Renal cortical epithelial cell (primary cell): ENCODE results near the gene IL36A. TPM values are rescaled to one million over a fixed set of nuclear protein-coding genes. Genes with fewer than 3 reads are reported as not detected.
A peak's percentile ranks its signal among the peaks of the same experiment; 100 is the strongest.

ENCODE experiments used
- DNase-seq: peaks from one replicate; pipeline ENCODE4 v3.0.0-alpha.2; 2011; ENCODE audit warnings: low read depth
- total RNA-seq: library from RNA; depleted of rRNA; stranded (reverse); fragments of >200 nt; gene quantifications from 2 replicates; pipeline ENCODE4 v1.2.3, GENCODE V29; 2014

Gene IL36A, protein sequence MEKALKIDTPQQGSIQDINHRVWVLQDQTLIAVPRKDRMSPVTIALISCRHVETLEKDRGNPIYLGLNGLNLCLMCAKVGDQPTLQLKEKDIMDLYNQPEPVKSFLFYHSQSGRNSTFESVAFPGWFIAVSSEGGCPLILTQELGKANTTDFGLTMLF
- not detected in 2 replicates for total RNA-seq

GRCh38 chr2:113005030-113005509 lies at the start of gene IL36A:
Gene IL36A (plus strand): TSS chr2:113005459. CDS start chr2:113005872, 413 bp downstream.
- DNase-seq = no peak

GRCh38 chr2:112957511-112957910 lies 47.7 kb upstream of the IL36A start:
- peak; percentile 38 for DNase-seq

- peak; percentile 54 for DNase-seq
Observed at GRCh38 chr2:112958428-112959108, 46.7 kb upstream of the IL36A start.

DNA sequence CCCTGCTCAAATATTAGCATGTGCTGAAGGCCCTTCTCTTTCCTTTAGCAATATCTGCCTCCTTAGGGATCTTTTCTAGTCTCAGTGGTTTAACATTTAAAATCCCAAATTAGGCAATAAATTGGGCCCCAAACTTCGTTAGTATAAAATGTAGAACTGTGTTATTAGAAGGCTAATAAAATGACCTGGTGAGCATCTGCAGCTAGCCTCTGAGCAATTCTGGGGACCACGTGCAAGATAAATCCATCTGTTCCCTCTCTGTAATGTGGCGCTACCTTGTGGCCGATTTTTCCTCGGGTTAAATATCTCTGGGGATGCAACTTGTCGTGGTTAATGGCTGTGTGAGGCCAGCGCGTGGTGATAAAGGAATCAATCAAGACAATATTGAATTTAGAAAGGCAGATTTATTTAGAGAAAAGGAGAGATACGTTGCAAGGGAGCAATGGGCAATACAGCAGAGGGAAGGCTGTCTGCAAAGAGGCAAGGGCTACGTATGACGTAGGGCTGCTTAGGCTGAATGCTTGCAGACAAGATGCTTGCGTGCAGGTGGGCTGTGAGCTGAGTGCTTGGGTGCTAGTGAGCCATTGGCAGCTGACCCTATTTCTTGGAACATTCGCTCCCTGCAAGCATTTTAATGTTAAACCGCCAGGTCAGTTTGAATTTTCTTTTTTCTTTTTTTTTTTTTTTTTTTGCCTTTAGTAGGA lies 46.0 kb upstream of the IL36A start:
- no peak for DNase-seq

GRCh38 chr2:112960230-112960825 lies 44.9 kb upstream of the IL36A start:
- DNase-seq = no peak

- DNase-seq = peak; percentile 42
Observed at GRCh38 chr2:112962308-112963175, 42.7 kb upstream of the IL36A start.

DNA sequence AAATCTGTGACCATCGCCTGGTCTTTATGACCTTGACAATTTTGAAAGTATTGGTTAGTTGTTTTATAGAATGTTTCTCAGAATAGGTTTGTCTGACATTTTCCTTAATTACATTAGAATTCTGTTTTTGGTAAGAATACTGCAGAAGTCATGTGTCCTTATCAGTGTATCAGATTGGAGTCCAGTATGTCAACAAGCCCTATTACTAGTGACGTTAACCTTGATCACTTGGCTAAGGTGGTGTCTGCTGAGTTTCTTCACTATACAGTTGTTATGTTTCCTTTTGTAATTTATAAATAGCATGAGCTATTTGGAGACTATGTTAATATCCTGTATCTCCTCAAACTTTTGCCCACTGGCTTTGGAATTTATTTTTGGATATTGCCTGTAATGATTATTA lies 38.2 kb upstream of the IL36A start:
- DNase-seq = no peak

GRCh38 chr2:112972423-112973086 lies 32.7 kb upstream of the IL36A start:
- DNase-seq = no peak

- DNase-seq = no peak
Observed at GRCh38 chr2:112973156-112973555, 32.1 kb upstream of the IL36A start.

- no peak for DNase-seq
Observed at GRCh38 chr2:112977559-112978056, 27.7 kb upstream of the IL36A start, which contains the start of gene IL36G. Gene IL36G (plus strand): TSS chr2:112978006. CDS start chr2:112978639, 633 bp downstream.

DNA sequence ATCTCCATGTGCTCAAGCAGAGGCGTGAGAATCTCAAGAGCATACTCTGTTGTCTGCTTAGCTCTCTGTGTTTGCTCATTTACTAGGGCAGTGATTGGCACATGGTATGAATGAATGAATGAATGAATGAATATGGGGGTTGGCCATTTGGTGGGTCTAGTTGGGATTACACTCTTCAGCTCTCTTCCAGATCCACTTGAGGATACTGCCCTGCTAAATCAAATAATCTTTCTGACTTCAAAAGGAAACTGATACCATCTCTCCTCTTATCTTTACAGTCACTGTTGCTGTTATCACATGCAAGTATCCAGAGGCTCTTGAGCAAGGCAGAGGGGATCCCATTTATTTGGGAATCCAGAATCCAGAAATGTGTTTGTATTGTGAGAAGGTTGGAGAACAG lies 25.5 kb upstream of the IL36A start:
- no peak for DNase-seq

- no peak for DNase-seq
Observed at GRCh38 chr2:112980537-112980936, 24.7 kb upstream of the IL36A start.

DNA sequence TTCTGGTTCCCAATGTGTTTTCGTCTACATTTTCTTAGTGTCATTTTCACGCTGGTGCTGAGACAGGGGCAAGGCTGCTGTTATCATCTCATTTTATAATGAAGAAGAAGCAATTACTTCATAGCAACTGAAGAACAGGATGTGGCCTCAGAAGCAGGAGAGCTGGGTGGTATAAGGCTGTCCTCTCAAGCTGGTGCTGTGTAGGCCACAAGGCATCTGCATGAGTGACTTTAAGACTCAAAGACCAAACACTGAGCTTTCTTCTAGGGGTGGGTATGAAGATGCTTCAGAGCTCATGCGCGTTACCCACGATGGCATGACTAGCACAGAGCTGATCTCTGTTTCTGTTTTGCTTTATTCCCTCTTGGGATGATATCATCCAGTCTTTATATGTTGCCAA lies 20.2 kb upstream of the IL36A start:
- DNase-seq = no peak

DNA sequence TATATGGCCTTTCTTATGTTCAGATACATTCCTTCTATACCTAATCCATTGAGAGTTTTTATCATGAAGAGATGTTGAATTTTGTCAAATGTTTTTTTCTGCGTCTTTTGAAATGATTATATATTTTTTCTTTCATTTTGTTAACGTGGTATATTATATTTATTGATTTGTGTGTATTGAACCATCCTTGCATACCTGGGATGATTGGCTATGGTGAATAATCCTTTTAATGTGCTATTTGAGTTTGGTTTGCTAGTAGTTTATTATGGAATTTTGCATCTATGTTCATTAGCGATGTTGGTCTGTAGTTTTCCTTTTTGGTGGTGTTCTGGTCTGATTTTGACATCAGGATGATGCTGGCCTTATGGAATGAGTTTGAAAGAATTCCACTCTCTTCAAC lies 15.6 kb upstream of the IL36A start:
- no peak for DNase-seq

DNA sequence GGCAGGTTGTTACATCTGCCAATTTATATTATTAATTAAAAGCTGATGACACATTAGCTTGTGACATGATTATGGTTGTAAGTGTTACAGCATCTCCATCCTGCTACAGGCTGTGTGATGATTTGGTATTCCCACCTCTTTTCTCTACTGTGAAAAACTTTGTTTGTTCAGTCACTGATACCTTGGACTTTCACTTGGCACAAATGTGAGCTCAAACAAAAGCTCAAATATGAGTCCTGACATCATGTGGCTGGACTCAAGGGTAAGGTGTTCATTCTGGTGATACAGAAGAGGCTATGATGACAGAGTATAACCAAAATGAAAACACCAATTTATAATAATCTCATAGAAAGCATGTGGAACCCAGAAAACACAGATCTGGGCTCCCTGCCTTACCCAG lies 11.4 kb upstream of the IL36A start:
- no peak for DNase-seq

GRCh38 chr2:112994648-112995047 lies 10.6 kb upstream of the IL36A start:
- no peak for DNase-seq

GRCh38 chr2:112995346-112995920 lies 9.8 kb upstream of the IL36A start:
- no peak for DNase-seq

DNA sequence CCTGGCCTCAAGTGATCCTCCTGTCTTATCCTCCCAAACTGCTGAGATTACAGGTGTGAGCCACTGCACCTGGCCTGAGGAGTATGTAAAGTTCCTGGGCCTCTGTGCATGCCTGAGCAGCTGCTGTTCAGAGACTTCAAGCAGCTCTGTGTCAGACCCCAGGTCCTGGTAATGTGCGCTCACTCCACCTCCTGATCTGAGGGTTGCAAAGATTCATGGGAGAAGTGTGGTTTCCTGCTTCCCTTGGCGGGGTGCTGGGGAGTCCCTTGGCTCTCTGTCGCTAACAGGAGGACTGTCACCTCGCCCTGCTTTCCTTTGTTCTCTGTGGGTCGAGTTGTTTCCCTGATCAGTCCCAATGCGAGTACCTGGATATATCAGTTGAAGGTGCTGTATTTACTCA lies 8.6 kb upstream of the IL36A start:
- no peak for DNase-seq

DNA sequence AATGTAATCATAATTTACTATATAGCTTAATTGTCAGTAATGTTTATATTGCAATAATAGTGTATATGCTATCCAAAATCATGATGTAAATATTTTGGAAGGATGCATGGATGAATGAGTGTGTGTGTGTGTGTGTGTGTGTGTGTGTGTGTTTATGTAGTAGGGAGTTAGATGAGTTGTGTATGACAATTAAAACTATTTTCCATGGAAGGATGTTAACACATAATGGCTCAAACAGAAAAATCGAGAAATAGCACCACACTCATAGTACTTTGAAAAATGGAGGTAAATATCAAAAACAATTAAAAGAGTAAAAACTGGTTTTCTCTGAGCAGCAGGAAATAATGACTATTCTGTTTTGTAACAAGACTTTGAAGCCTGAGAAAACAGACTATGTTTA lies 8.1 kb upstream of the IL36A start:
- no peak for DNase-seq

- DNase-seq = no peak
Observed at GRCh38 chr2:113000436-113000835, 4.8 kb upstream of the IL36A start.
